ENCODE results near the gene AFF2. TPM values are rescaled to one million over a fixed set of nuclear protein-coding genes. Genes with fewer than 3 reads are reported as not detected.
A peak's percentile ranks its signal among the peaks of the same experiment; 100 is the strongest.

Gene AFF2
- total RNA-seq, 1 donor from 2014 or later = 10.9 TPM

DNA sequence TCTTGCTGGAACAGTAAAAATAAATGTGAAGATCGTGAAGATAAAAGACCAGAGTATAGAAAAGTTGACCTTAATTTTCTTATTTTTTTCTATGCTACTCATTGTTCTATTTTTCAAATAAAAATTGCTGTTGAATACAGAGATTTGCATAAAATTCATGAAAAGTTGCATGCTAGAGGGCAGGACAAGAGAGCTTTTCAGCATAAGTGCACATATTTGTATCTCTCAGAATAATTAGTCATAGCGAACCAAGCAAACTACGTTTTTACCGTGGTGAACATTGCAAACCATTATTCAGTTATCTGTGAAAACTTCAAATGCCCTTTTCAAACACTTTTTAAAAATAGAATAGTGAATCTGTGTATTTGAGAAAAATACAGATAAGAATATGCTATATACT is 26.4 kb upstream of the AFF2 start:
- no peaks in the 10 kb centered on the region for H3K4me1 ChIP-seq
- no peak for DNase-seq
- no peak for TF ChIP-seq CTCF (IDR thresholded peaks at IDR 0.05)
- H3K4me3 ChIP-seq = no peak overlapping the region
- H3K9me3 ChIP-seq = no peaks in the 10 kb centered on the region
- no peaks in the 10 kb centered on the region for H3K27me3 ChIP-seq (ENCODE audit: low read depth)
- no peak overlapping the region for H3K27ac ChIP-seq
- intact Hi-C loops (cut with DNase I) = no loop called here
- H3K36me3 ChIP-seq = no peaks in the 10 kb centered on the region
- no peak for ATAC-seq

DNA sequence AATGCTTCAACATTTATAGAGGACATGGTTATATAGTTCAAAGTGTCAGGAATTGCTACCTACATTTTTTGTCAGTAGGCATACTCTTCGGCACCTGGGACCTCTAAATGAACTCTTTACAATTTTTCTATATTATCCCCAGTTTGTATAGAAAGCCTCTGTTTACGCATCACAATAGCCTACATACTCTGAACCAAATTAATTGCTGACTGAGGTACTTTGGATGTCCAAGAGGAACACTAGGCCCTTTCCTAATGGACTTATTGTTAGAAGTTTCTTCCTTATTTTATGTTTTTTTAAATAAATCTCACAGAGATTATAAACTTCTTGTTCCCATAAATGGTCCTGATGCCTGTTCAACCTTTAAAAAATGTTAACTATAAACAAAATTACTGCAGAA is 8.4 kb upstream of the AFF2 start:
- intact Hi-C loops (cut with DNase I) = no loop called here
- Histone ChIP-seq H3K4me1 (no peaks in the 10 kb centered on the region), H3K4me3 (no peak overlapping the region), H3K36me3 (no peaks in the 10 kb centered on the region), H3K9me3 (no peaks in the 10 kb centered on the region), H3K27me3 (ENCODE audit: low read depth) (no peaks in the 10 kb centered on the region), H3K27ac (no peak overlapping the region)
- TF ChIP-seq CTCF (IDR thresholded peaks at IDR 0.05) = no peak
- no peak for ATAC-seq
- DNase-seq = no peak

DNA sequence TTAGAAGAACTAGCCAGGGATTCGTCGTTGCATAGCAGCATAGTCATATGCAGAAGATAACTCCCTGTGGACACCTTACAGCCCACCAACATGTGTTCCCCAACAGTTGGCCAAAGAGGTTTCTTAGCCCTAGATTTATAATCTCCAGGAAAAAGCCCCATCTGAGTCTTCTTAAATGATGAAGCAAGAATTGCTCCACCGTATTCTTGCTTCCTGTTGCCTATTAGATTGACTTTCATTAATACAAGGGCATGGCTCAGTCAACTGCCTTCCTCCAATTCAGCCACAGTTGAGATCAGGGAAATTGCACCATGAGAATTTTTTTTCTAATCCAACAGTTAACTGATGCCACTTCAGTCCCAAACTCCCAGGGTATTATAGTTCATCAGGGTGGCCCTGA is 5.2 kb upstream of the AFF2 start:
- Histone ChIP-seq H3K9me3 (no peaks in the 10 kb centered on the region), H3K4me1 (no peaks in the 10 kb centered on the region), H3K27me3 (ENCODE audit: low read depth) (no peaks in the 10 kb centered on the region), H3K36me3 (no peaks in the 10 kb centered on the region), H3K4me3 (no peak overlapping the region), H3K27ac (no peak overlapping the region)
- intact Hi-C loops (cut with DNase I) = no loop called here
- DNase-seq (no peak), ATAC-seq (no peak)
- no peak for TF ChIP-seq CTCF (IDR thresholded peaks at IDR 0.05)

DNA sequence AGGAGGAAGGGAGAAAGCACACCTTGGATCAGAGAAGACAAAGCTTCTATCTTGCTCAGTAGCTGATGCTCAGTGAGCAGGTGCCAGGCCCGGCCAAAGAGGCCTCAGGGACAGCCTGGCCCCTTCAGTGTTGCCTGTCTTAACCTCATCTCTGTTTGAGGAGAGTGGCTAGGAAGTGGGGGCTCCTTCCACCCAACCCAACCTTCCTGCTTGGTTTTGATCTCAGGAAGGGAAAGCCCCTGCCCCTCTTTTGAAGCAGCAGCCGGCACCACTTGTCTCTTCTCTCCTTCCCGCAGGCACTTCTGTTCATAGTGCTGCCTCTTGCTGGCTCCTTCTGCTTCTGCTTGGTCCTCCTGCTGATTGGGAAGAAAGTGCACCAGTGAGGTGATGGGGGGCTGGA is 2.4 kb upstream of the AFF2 start:
- Histone ChIP-seq H3K9me3 (no peaks in the 10 kb centered on the region), H3K4me1 (peaks cover 7% of the 10 kb centered on the region), H3K27me3 (ENCODE audit: low read depth) (peaks cover 21% of the 10 kb centered on the region), H3K36me3 (no peaks in the 10 kb centered on the region), H3K4me3 (no peak overlapping the region), H3K27ac (no peak overlapping the region)
- DNase-seq = no peak
- ATAC-seq = no peak
- intact Hi-C loops (cut with DNase I) = no loop called here
- no peak for TF ChIP-seq CTCF (IDR thresholded peaks at IDR 0.05)

DNA sequence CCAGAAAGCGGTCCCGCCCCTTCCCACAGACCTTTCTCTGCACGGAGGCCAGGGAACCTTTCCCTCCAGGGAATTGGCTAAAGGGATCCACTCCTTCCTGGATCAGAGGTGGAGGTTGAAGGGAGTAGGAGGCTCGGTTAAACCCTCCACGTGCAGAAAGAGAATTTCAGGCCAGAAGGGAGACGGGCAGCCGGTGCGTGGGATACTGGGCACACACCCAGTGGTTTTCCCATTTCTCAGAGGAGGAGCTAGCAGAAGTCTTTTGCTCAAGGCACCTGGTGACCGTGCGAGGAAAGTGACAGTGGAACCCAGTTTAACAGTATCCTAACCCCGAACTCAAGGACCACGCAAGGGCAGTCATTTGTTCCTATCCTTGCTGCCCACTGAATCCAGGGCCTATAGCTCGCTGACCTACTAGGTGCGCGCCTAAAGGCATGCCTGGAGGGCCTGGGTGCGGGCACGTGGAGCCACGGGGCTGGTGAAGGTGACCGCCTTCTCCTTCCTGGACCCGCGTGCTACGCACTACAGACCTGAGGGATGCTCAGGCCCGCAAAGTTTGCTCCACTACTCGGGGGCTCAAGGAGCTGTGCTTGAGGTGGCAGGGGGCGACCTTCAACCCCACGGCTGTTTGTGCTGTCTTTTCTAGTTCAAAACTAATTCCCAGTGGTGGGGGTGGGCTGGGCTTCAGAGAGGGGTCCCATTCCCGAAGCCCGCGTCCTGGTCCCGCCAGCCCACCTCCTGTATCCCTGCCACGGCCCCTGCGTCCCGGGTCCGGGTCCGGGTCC is 587 bp upstream of the AFF2 start:
- Histone ChIP-seq H3K4me3 (peak overlapping the region; percentile 33), H3K27me3 (ENCODE audit: low read depth) (peaks cover 25% of the 10 kb centered on the region), H3K9me3 (no peaks in the 10 kb centered on the region), H3K36me3 (no peaks in the 10 kb centered on the region), H3K4me1 (peaks cover 7% of the 10 kb centered on the region), H3K27ac (no peak overlapping the region)
- intact Hi-C loops (cut with DNase I) = no loop called here
- no peak for TF ChIP-seq CTCF (IDR thresholded peaks at IDR 0.05)
- peak; percentile 32 for DNase-seq
- ATAC-seq = no peak
